ENCODE results near the gene PRLH.

The PRLH gene

GRCh38 chr2:237549216-237549615 lies 17.2 kb upstream of the PRLH start:
- Histone ChIP-seq H3K4me2 (ENCODE audit: low read depth, low read length, poor library complexity, severe bottlenecking) (no peak overlapping the region), H3F3A (ENCODE audit: low read depth) (no peaks in the 10 kb centered on the region), H3K79me2 (ENCODE audit: insufficient read depth, low read length) (no peaks in the 10 kb centered on the region), H3K9ac (ENCODE audit: low read depth, low read length, poor library complexity, severe bottlenecking) (no peak overlapping the region), H3K9me2 (replicated peaks; ENCODE audit: low read depth, low read length) (no peaks in the 10 kb centered on the region), H3K36me3 (ENCODE audit: insufficient read depth, low read length) (no peaks in the 10 kb centered on the region), H3K4me3 (ENCODE audit: low read length, poor library complexity, severe bottlenecking) (no peak overlapping the region), H4K20me1 (ENCODE audit: insufficient read depth, low read length, poor library complexity, severe bottlenecking) (no peaks in the 10 kb centered on the region), H2AFZ (ENCODE audit: low read length) (no peak overlapping the region), H3K9me3 (ENCODE audit: insufficient read depth, low read depth, low read length) (no peaks in the 10 kb centered on the region), H3K4me1 (ENCODE audit: insufficient read depth, low read length, poor library complexity, severe bottlenecking) (no peaks in the 10 kb centered on the region), H3K27me3 (ENCODE audit: insufficient read depth, low read length, poor library complexity, severe bottlenecking) (no peaks in the 10 kb centered on the region)
- TF ChIP-seq EZH2phosphoT487 (IDR thresholded peaks at IDR 0.05; ENCODE audit: borderline replicate concordance), result no peak
- TF ChIP-seq CTCF (conservative IDR thresholded peaks at IDR 0.05; ENCODE audit: low read length), result no peak

GRCh38 chr2:237549643-237550415 lies 16.5 kb upstream of the PRLH start:
- no peak for TF ChIP-seq EZH2phosphoT487 (IDR thresholded peaks at IDR 0.05; ENCODE audit: borderline replicate concordance)
- TF ChIP-seq CTCF (conservative IDR thresholded peaks at IDR 0.05; ENCODE audit: low read length), result no peak
- Histone ChIP-seq H3K4me1 (ENCODE audit: insufficient read depth, low read length, poor library complexity, severe bottlenecking) (no peaks in the 10 kb centered on the region), H2AFZ (ENCODE audit: low read length) (no peak overlapping the region), H3K36me3 (ENCODE audit: insufficient read depth, low read length) (no peaks in the 10 kb centered on the region), H4K20me1 (ENCODE audit: insufficient read depth, low read length, poor library complexity, severe bottlenecking) (no peaks in the 10 kb centered on the region), H3K9me2 (replicated peaks; ENCODE audit: low read depth, low read length) (no peaks in the 10 kb centered on the region), H3K9me3 (ENCODE audit: insufficient read depth, low read depth, low read length) (no peaks in the 10 kb centered on the region), H3K27me3 (ENCODE audit: insufficient read depth, low read length, poor library complexity, severe bottlenecking) (no peaks in the 10 kb centered on the region), H3K4me3 (ENCODE audit: low read length, poor library complexity, severe bottlenecking) (no peak overlapping the region), H3K9ac (ENCODE audit: low read depth, low read length, poor library complexity, severe bottlenecking) (no peak overlapping the region), H3F3A (ENCODE audit: low read depth) (no peaks in the 10 kb centered on the region), H3K79me2 (ENCODE audit: insufficient read depth, low read length) (no peaks in the 10 kb centered on the region), H3K4me2 (ENCODE audit: low read depth, low read length, poor library complexity, severe bottlenecking) (no peak overlapping the region)

GRCh38 chr2:237551071-237551574 lies 15.3 kb upstream of the PRLH start:
- Histone ChIP-seq H3K4me3 (ENCODE audit: low read length, poor library complexity, severe bottlenecking) (no peak overlapping the region), H3K27me3 (ENCODE audit: insufficient read depth, low read length, poor library complexity, severe bottlenecking) (no peaks in the 10 kb centered on the region), H4K20me1 (ENCODE audit: insufficient read depth, low read length, poor library complexity, severe bottlenecking) (no peaks in the 10 kb centered on the region), H3K9me3 (ENCODE audit: insufficient read depth, low read depth, low read length) (0 out of 2 replicates have a peak, but pooled peaks cover 2% of the 10 kb centered on the region), H2AFZ (ENCODE audit: low read length) (no peak overlapping the region), H3K4me1 (ENCODE audit: insufficient read depth, low read length, poor library complexity, severe bottlenecking) (no peaks in the 10 kb centered on the region), H3K79me2 (ENCODE audit: insufficient read depth, low read length) (no peaks in the 10 kb centered on the region), H3K4me2 (ENCODE audit: low read depth, low read length, poor library complexity, severe bottlenecking) (no peak overlapping the region), H3F3A (ENCODE audit: low read depth) (no peaks in the 10 kb centered on the region), H3K9me2 (replicated peaks; ENCODE audit: low read depth, low read length) (no peaks in the 10 kb centered on the region), H3K36me3 (ENCODE audit: insufficient read depth, low read length) (no peaks in the 10 kb centered on the region), H3K9ac (ENCODE audit: low read depth, low read length, poor library complexity, severe bottlenecking) (no peak overlapping the region)
- TF ChIP-seq EZH2phosphoT487 (IDR thresholded peaks at IDR 0.05; ENCODE audit: borderline replicate concordance) (no peak), CTCF (conservative IDR thresholded peaks at IDR 0.05; ENCODE audit: low read length) (no peak)
